Gastroesophageal sphincter (tissue), 4 donors: ENCODE data around the gene HSPA1B. TPM values are rescaled to one million over a fixed set of nuclear protein-coding genes. Genes with fewer than 3 reads are reported as not detected.

ENCODE experiments used
- ATAC-seq: fragments of 150-250 bp; one replicate; pipeline ENCODE4 v1.9.1; 2016; ENCODE audit warnings: mild to moderate bottlenecking, moderate library complexity
- H3K27ac ChIP-seq, 4 donors: fragments of 200-600 bp; sonication (generic) in 3 of 4; 1 replicate in 3 of 4; 2 replicates in 1 of 4; pipeline ENCODE4 v1.5.1; 2016 to 2019
- H3K27me3 ChIP-seq: fragments of 200-600 bp; sonication (generic); one replicate; pipeline ENCODE4 v1.5.1; 2019
- H3K36me3 ChIP-seq, 2 donors: fragments of 200-600 bp; sonication (generic); one replicate each; pipeline ENCODE4 v1.5.1; 2019; ENCODE audit warnings: control low read depth in 1 of 2
- H3K4me1 ChIP-seq, 3 donors: fragments of 200-600 bp; sonication (generic); 1 replicate in 2 of 3; 2 replicates in 1 of 3; pipeline ENCODE4 v1.5.1; 2016 to 2019; ENCODE audit warnings: control low read depth in 2 of 3
- H3K4me3 ChIP-seq, 2 donors: fragments of 200-600 bp; sonication (generic); one replicate each; pipeline ENCODE4 v1.5.1; 2019; ENCODE audit warnings: mild to moderate bottlenecking in 1 of 2, moderate library complexity in 1 of 2
- H3K9me3 ChIP-seq, 3 donors: fragments of 200-600 bp; sonication (generic); one replicate each; pipeline ENCODE4 v1.5.1; 2017 to 2019; ENCODE audit warnings: control low read depth in 2 of 3
- EP300 ChIP-seq: sonication (generic); formaldehyde crosslinking; IDR thresholded peaks from one replicate; pipeline ENCODE4 v1.6.1; 2017; ENCODE audit warnings: antibody characterized with exemption, mild to moderate bottlenecking
- POLR2A ChIP-seq, 2 donors: fragments of 450-650 bp; IDR thresholded peaks; one replicate each; pipeline ENCODE4 v1.6.1; 2017; ENCODE audit warnings: antibody characterized with exemption in 2 of 2, mild to moderate bottlenecking in 2 of 2, moderate library complexity in 1 of 2
- POLR2AphosphoS5 ChIP-seq: sonication (generic); formaldehyde crosslinking; IDR thresholded peaks from one replicate; pipeline ENCODE4 v1.6.1; 2017; ENCODE audit warnings: antibody characterized with exemption
- WGBS, 2 donors: methylation state at CpG; one replicate each; pipeline ENCODE4 v1.1.5; 2018; ENCODE audit warnings: low coverage in 1 of 2; 5-methylcytosine and 5-hydroxymethylcytosine counted together
- total RNA-seq, 4 donors: library from RNA; depleted of rRNA; stranded (reverse); fragments of >200 nt; gene quantifications; one replicate each; pipeline ENCODE4 v1.1.0, GENCODE V29; 2016
- TF ChIP-seq, protein P1 (sequence below), 4 experiments: fragments of 200-600 bp in 2 of 4; fragments of 450-650 bp in 2 of 4; sonication (generic) in 1 of 4; IDR thresholded peaks; one replicate each; pipeline ENCODE4 v1.5.1; 2017 to 2019; ENCODE audit warnings: antibody characterized with exemption in 4 of 4, mild to moderate bottlenecking in 2 of 4, moderate library complexity in 2 of 4

HSPA1B gene
- total RNA-seq, 4 donors from 2014 or later: 198 to 260 (median 219) TPM

DNA sequence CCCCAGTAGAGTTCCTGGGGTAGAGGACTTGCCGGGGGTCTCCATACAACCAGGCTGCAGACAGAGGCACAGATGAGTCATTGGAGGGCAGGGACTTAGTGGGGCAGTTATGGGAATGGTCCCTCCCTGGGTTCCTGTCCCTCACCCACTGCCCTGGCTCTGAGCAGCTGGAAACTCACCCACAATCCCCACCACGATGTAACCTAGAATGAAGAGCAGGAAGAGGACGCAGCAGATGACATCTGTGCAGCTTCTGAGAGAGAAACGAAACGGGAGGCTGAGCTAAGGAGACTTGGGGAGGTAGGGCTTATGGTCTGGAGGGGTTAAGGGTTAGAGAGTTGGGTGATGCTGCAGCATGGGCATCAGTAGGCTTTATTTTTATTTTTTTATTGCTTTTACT, 48.3 kb downstream of the HSPA1B start:
- no peak overlapping the region for H3K4me3 ChIP-seq
- TF ChIP-seq POLR2AphosphoS5 (no peak), EP300 (no peak), POLR2A (IDR thresholded peaks at IDR 0.05) (no peak)
- TF ChIP-seq, protein P1, sequence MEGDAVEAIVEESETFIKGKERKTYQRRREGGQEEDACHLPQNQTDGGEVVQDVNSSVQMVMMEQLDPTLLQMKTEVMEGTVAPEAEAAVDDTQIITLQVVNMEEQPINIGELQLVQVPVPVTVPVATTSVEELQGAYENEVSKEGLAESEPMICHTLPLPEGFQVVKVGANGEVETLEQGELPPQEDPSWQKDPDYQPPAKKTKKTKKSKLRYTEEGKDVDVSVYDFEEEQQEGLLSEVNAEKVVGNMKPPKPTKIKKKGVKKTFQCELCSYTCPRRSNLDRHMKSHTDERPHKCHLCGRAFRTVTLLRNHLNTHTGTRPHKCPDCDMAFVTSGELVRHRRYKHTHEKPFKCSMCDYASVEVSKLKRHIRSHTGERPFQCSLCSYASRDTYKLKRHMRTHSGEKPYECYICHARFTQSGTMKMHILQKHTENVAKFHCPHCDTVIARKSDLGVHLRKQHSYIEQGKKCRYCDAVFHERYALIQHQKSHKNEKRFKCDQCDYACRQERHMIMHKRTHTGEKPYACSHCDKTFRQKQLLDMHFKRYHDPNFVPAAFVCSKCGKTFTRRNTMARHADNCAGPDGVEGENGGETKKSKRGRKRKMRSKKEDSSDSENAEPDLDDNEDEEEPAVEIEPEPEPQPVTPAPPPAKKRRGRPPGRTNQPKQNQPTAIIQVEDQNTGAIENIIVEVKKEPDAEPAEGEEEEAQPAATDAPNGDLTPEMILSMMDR (IDR thresholded peaks at IDR 0.05): no peak
- ATAC-seq: no peak
- no peaks in the 10 kb centered on the region for H3K4me1 ChIP-seq
- WGBS, 2 donors: 50 to 93% methylated on average over 4 to 5 of the region's 5 CpGs
- H3K27me3 ChIP-seq: peaks cover 7% of the 10 kb centered on the region
- H3K27ac ChIP-seq: no peak overlapping the region
- H3K9me3 ChIP-seq: no peaks in the 10 kb centered on the region
- peaks cover 0 to 15% of the 10 kb centered on the region in 2 donors for H3K36me3 ChIP-seq

DNA sequence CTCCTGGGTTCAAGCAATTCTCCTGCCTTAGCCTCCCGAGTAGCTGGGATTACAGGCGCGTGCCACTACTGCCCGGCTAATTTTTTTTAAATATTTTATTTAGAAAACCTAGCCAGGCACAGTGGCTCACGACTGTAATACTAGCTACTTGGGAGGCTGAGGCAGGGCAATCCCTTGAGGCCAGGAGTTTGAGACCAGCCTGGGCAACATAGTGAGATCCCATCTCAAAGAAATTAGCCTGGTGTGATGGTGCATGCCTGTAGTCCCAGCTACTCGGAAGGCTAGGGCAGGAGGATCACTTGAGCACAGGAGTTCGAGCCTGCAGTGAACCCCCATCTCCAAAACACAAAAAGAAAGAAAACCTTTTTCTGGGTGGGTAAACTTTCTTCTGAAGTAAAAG, 48.8 kb downstream of the HSPA1B start:
- H3K36me3 ChIP-seq: peaks cover 0 to 20% of the 10 kb centered on the region in 2 donors
- ATAC-seq: no peak
- TF ChIP-seq POLR2AphosphoS5: no peak
- TF ChIP-seq EP300: no peak
- TF ChIP-seq, protein P1 (IDR thresholded peaks at IDR 0.05): no peak
- TF ChIP-seq POLR2A (IDR thresholded peaks at IDR 0.05): no peak
- H3K27me3 ChIP-seq: peaks cover 5% of the 10 kb centered on the region
- H3K4me3 ChIP-seq: no peak overlapping the region
- H3K27ac ChIP-seq: no peak overlapping the region
- 82 to 85% methylated on average over 5 of the region's 7 CpGs for WGBS, 2 donors
- no peaks in the 10 kb centered on the region for H3K9me3 ChIP-seq
- no peaks in the 10 kb centered on the region for H3K4me1 ChIP-seq

- 50 to 100% methylated on average over 1 to 2 of the region's 3 CpGs for WGBS, 2 donors
- no peak overlapping the region for H3K27ac ChIP-seq
Measured at GRCh38 chr6:31877125-31877650, 49.6 kb downstream of the HSPA1B start.

GRCh38 chr6:31877651-31878161, 50.2 kb downstream of the HSPA1B start:
- H3K9me3 ChIP-seq: no peaks in the 10 kb centered on the region
- no peaks in the 10 kb centered on the region for H3K4me1 ChIP-seq
- no peak overlapping the region for H3K4me3 ChIP-seq
- WGBS, 2 donors: 80% methylated on average over 2 of the region's 10 CpGs; no CpG with 5 or more reads in 1 of the 2 donors
- TF ChIP-seq, protein P1 (IDR thresholded peaks at IDR 0.05): no peak
- no peak for TF ChIP-seq POLR2A (IDR thresholded peaks at IDR 0.05)
- no peak for TF ChIP-seq EP300
- TF ChIP-seq POLR2AphosphoS5: no peak
- ATAC-seq: no peak
- no peaks in the 10 kb centered on the region for H3K27me3 ChIP-seq
- peaks cover 0 to 34% of the 10 kb centered on the region in 2 donors for H3K36me3 ChIP-seq
- H3K27ac ChIP-seq: no peak overlapping the region

More at GRCh38 chr6:31877125-31877650, 49.6 kb downstream of the HSPA1B start:
- no peaks in the 10 kb centered on the region for H3K4me1 ChIP-seq
- TF ChIP-seq POLR2A (IDR thresholded peaks at IDR 0.05): no peak
- TF ChIP-seq, protein P1 (IDR thresholded peaks at IDR 0.05): no peak
- TF ChIP-seq POLR2AphosphoS5: no peak
- TF ChIP-seq EP300: no peak
- H3K4me3 ChIP-seq: no peak overlapping the region
- H3K36me3 ChIP-seq: peaks cover 0 to 28% of the 10 kb centered on the region in 2 donors
- ATAC-seq: no peak
- no peaks in the 10 kb centered on the region for H3K9me3 ChIP-seq
- H3K27me3 ChIP-seq: no peaks in the 10 kb centered on the region

DNA sequence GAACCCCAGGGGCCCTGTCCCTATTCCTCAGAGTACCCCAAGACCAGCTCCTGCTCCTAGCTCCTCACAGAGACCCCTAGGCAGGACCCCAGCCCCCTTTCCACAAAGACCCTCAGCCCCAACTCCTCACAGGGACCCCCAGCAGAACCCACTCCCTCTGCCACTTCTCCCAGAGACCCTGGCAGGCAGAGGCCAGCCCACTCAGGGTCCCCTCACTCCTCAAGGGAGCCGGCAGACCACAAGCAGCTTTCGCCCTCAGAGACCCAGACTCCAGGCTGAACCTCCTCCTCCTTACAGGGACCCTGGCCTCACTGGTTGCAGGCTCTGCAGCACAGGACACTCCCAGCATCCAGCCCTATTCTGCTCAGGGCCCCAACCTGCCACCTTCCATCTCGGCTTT, 50.7 kb downstream of the HSPA1B start:
- no CpG with 5 or more reads among the region's 3 CpGs for WGBS, 2 donors
- ATAC-seq: no peak
- H3K27ac ChIP-seq: no peak overlapping the region

More for the DNA sequence above, 50.7 kb downstream of the HSPA1B start:
- Histone ChIP-seq H3K4me1 (no peaks in the 10 kb centered on the region), H3K36me3 (peaks cover 0 to 39% of the 10 kb centered on the region in 2 donors), H3K9me3 (no peaks in the 10 kb centered on the region), H3K4me3 (no peak overlapping the region), H3K27me3 (no peaks in the 10 kb centered on the region)
- TF ChIP-seq EP300: no peak
- TF ChIP-seq POLR2A (IDR thresholded peaks at IDR 0.05): no peak
- no peak for TF ChIP-seq POLR2AphosphoS5
- TF ChIP-seq, protein P1 (IDR thresholded peaks at IDR 0.05): no peak
